PC-9 (cell line): Measurements from ENCODE around the gene HIPK4.

Experiments used
- CTCF ChIP-seq: fragments of 200-600 bp; sonication (generic); conservative IDR thresholded peaks from 2 replicates; pipeline ENCODE4 v1.6.1; 2017; ENCODE audit warnings: mixed run types, antibody characterized with exemption, mild to moderate bottlenecking, moderate library complexity
- EZH2 ChIP-seq: fragments of 200-600 bp; sonication (generic); IDR thresholded peaks from 2 replicates; pipeline ENCODE4 v1.8.0; 2017; ENCODE audit warnings: antibody characterized with exemption, low read depth

- TF ChIP-seq CTCF (no peak), EZH2 (no peak)
These were observed 20.0 kb upstream of the HIPK4 start for GRCh38 chr19:40410030-40410389.
